ENCODE data around the gene NIPAL3.

Gene NIPAL3

GRCh38 chr1:24391882-24392603 lies 23.6 kb upstream of the NIPAL3 start:
- peak in 2 of 4 experiments; percentile 8 to 41 for DNase-seq

GRCh38 chr1:24392604-24392946 lies 23.0 kb upstream of the NIPAL3 start:
- DNase-seq = no peak

- DNase-seq = no peak
Observed at GRCh38 chr1:24392982-24393650, 22.5 kb upstream of the NIPAL3 start.

- no peak for DNase-seq
Observed at GRCh38 chr1:24393892-24394291, 21.7 kb upstream of the NIPAL3 start.

GRCh38 chr1:24400065-24400464 lies 15.5 kb upstream of the NIPAL3 start:
- DNase-seq = no peak

GRCh38 chr1:24403806-24404205 lies 11.8 kb upstream of the NIPAL3 start:
- DNase-seq = no peak

GRCh38 chr1:24406788-24407187 lies 8.8 kb upstream of the NIPAL3 start:
- no peak for DNase-seq

GRCh38 chr1:24409535-24409934 lies 6.1 kb upstream of the NIPAL3 start:
- no peak for DNase-seq

GRCh38 chr1:24410750-24411149 lies 4.9 kb upstream of the NIPAL3 start:
- DNase-seq = no peak

GRCh38 chr1:24411963-24412362 lies 3.6 kb upstream of the NIPAL3 start:
- DNase-seq = no peak

- no peak for DNase-seq
Observed at GRCh38 chr1:24412408-24412807, 3.2 kb upstream of the NIPAL3 start.

GRCh38 chr1:24413350-24414163 lies 2.0 kb upstream of the NIPAL3 start, which contains the start of gene STPG1:
Gene STPG1, minus strand, starts transcription at chr1:24413782. Its CDS starts 12,394 bp downstream, at chr1:24401388.
- peak; percentile 25 to 54 (median 50) for DNase-seq

- no peak for DNase-seq
Observed at GRCh38 chr1:24414775-24415333, 748 bp upstream of the NIPAL3 start.

GRCh38 chr1:24415910-24416665 lies 486 bp downstream of the NIPAL3 start:
- no peak for DNase-seq

GRCh38 chr1:24416666-24417391 lies 1.2 kb downstream of the NIPAL3 start:
- peak in 1 of 4 experiments; percentile 15 for DNase-seq

GRCh38 chr1:24417681-24418080 lies 2.1 kb downstream of the NIPAL3 start:
- no peak for DNase-seq

- peak in 1 of 4 experiments; percentile 7 for DNase-seq
Observed at GRCh38 chr1:24418898-24419628, 3.5 kb downstream of the NIPAL3 start.

GRCh38 chr1:24420547-24420946 lies 4.9 kb downstream of the NIPAL3 start:
- DNase-seq = no peak

GRCh38 chr1:24421502-24421901 lies 5.9 kb downstream of the NIPAL3 start:
- no peak for DNase-seq

GRCh38 chr1:24424207-24424606 lies 8.6 kb downstream of the NIPAL3 start:
- DNase-seq = no peak

GRCh38 chr1:24424990-24425389 lies 9.4 kb downstream of the NIPAL3 start:
- no peak for DNase-seq
